ENCODE results near the gene KRTAP19-8. TPM values are rescaled to one million over a fixed set of nuclear protein-coding genes. Genes with fewer than 3 reads are reported as not detected.

Gene KRTAP19-8
- total RNA-seq, 1 donor from 2014 or later, result not detected

DNA sequence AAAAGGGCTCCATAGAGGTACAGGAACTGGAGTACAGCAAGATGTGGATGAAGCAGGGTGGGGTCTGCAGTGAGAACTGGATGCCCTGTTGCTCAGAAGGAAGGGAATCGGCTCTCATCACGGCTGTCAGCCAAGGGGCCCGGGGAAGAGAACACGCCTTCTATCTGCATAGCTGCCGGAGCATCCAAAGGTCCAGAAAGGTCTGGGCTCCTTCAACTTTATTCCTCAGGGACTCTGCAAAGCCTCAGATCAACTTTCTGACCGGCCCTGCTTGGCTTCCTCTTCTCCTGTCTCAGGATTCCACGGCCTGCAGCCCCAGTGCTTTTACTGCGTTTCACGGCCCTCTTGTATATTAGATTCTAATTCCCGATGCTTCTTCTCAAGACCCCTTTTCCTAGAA is 34.8 kb downstream of the KRTAP19-8 start:
- Mint-ChIP-seq H3K27me3 (ENCODE audit: low read depth, unreplicated experiment) (peaks cover 4% of the 10 kb centered on the region), H3K4me3 (ENCODE audit: unreplicated experiment) (no peak overlapping the region), H3K9me3 (ENCODE audit: unreplicated experiment) (peaks cover 5% of the 10 kb centered on the region), H3K4me1 (ENCODE audit: low read depth, unreplicated experiment) (no peaks in the 10 kb centered on the region), H3K27ac (ENCODE audit: unreplicated experiment) (no peak overlapping the region), H3K36me3 (ENCODE audit: low read depth, unreplicated experiment) (no peaks in the 10 kb centered on the region)
- Histone ChIP-seq H3K27ac (ENCODE audit: low read depth, low read length) (no peak overlapping the region), H3K4me3 (ENCODE audit: insufficient read depth, low read depth, low read length) (no peak overlapping the region), H3K4me2 (ENCODE audit: low read length) (no peak overlapping the region), H2AFZ (ENCODE audit: low read depth, low read length) (no peak overlapping the region), H3K79me2 (ENCODE audit: insufficient read depth, low read length) (no peaks in the 10 kb centered on the region), H3K4me1 (ENCODE audit: insufficient read depth, low read length) (no peaks in the 10 kb centered on the region), H3K9me3 (ENCODE audit: insufficient read depth, low read depth, low read length) (peaks cover 5% of the 10 kb centered on the region), H4K20me1 (ENCODE audit: insufficient read depth, low read length) (no peaks in the 10 kb centered on the region), H3K36me3 (ENCODE audit: insufficient read depth, low read length) (no peaks in the 10 kb centered on the region), H3K27me3 (ENCODE audit: insufficient read depth, low read length) (no peaks in the 10 kb centered on the region), H3K9ac (ENCODE audit: low read length) (no peak overlapping the region)
- TF ChIP-seq EZH2 (IDR thresholded peaks at IDR 0.05; ENCODE audit: insufficient read depth, low read length), result no peak
- TF ChIP-seq, protein P1, sequence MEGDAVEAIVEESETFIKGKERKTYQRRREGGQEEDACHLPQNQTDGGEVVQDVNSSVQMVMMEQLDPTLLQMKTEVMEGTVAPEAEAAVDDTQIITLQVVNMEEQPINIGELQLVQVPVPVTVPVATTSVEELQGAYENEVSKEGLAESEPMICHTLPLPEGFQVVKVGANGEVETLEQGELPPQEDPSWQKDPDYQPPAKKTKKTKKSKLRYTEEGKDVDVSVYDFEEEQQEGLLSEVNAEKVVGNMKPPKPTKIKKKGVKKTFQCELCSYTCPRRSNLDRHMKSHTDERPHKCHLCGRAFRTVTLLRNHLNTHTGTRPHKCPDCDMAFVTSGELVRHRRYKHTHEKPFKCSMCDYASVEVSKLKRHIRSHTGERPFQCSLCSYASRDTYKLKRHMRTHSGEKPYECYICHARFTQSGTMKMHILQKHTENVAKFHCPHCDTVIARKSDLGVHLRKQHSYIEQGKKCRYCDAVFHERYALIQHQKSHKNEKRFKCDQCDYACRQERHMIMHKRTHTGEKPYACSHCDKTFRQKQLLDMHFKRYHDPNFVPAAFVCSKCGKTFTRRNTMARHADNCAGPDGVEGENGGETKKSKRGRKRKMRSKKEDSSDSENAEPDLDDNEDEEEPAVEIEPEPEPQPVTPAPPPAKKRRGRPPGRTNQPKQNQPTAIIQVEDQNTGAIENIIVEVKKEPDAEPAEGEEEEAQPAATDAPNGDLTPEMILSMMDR (IDR thresholded peaks at IDR 0.05; ENCODE audit: insufficient read depth, low read depth, low read length), result no peak
- FAIRE-seq (no peak), DNase-seq (ENCODE audit: low read depth) (no peak)

DNA sequence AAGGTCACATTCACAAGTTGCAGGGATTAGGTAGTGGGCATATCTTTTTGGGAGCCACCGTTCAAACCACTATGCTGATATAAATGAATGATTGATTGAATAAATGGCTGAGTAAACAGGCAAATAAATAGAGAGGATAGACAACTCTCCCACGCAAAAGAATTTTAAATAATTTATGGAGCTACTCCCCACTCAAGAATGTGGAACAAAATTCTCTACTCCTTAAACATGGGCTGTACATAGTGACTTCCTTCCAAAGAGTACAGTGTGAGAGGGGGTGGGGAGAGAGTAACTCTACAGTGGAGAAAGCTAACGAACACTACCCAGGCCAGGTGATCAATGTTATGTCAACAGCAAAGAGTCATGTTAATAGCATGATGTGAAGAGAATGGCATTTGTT is 40.7 kb downstream of the KRTAP19-8 start:
- Histone ChIP-seq H3K36me3 (ENCODE audit: insufficient read depth, low read length) (no peaks in the 10 kb centered on the region), H3K4me1 (ENCODE audit: insufficient read depth, low read length) (no peaks in the 10 kb centered on the region), H3K27me3 (ENCODE audit: insufficient read depth, low read length) (no peaks in the 10 kb centered on the region), H3K9me3 (ENCODE audit: insufficient read depth, low read depth, low read length) (peaks cover 2% of the 10 kb centered on the region), H3K79me2 (ENCODE audit: insufficient read depth, low read length) (no peaks in the 10 kb centered on the region), H4K20me1 (ENCODE audit: insufficient read depth, low read length) (no peaks in the 10 kb centered on the region), H2AFZ (ENCODE audit: low read depth, low read length) (no peak overlapping the region), H3K27ac (ENCODE audit: low read depth, low read length) (no peak overlapping the region), H3K9ac (ENCODE audit: low read length) (no peak overlapping the region), H3K4me3 (ENCODE audit: insufficient read depth, low read depth, low read length) (no peak overlapping the region), H3K4me2 (ENCODE audit: low read length) (no peak overlapping the region)
- FAIRE-seq (no peak), DNase-seq (ENCODE audit: low read depth) (no peak)
- no peak overlapping the region for H3K4me3 Mint-ChIP-seq (ENCODE audit: unreplicated experiment)
- H3K27ac Mint-ChIP-seq (ENCODE audit: unreplicated experiment), result no peak overlapping the region
- no peaks in the 10 kb centered on the region for H3K27me3 Mint-ChIP-seq (ENCODE audit: low read depth, unreplicated experiment)
- TF ChIP-seq, protein P1 (IDR thresholded peaks at IDR 0.05; ENCODE audit: insufficient read depth, low read depth, low read length), result no peak
- TF ChIP-seq EZH2 (IDR thresholded peaks at IDR 0.05; ENCODE audit: insufficient read depth, low read length), result no peak
- H3K36me3 Mint-ChIP-seq (ENCODE audit: low read depth, unreplicated experiment), result no peaks in the 10 kb centered on the region
- H3K4me1 Mint-ChIP-seq (ENCODE audit: low read depth, unreplicated experiment), result no peaks in the 10 kb centered on the region
- peaks cover 3% of the 10 kb centered on the region for H3K9me3 Mint-ChIP-seq (ENCODE audit: unreplicated experiment)

DNA sequence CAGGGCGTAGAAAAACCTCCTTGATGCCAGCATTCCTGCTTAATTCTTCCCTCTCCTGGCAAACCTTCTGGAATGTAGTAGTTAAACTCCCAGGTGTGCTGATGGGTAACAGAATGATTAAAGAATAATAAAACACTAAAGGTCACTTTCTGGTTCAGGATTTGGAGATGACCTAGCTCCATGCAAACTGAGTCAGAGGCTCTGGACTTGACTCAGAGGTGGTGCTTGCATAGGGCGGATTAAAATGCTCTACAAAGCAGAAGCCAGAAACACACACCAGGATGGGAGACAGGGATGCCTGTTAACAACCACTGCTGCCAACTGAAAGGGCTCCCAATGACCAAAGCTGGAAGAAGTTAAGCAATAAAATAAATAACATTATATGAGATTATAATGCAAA is 41.5 kb downstream of the KRTAP19-8 start:
- no peak overlapping the region for H3K4me3 Mint-ChIP-seq (ENCODE audit: unreplicated experiment)
- Histone ChIP-seq H3K4me3 (ENCODE audit: insufficient read depth, low read depth, low read length) (no peak overlapping the region), H3K36me3 (ENCODE audit: insufficient read depth, low read length) (no peaks in the 10 kb centered on the region), H3K79me2 (ENCODE audit: insufficient read depth, low read length) (no peaks in the 10 kb centered on the region), H2AFZ (ENCODE audit: low read depth, low read length) (no peak overlapping the region), H3K9ac (ENCODE audit: low read length) (no peak overlapping the region), H3K4me2 (ENCODE audit: low read length) (no peak overlapping the region), H3K27me3 (ENCODE audit: insufficient read depth, low read length) (no peaks in the 10 kb centered on the region), H3K4me1 (ENCODE audit: insufficient read depth, low read length) (no peaks in the 10 kb centered on the region), H4K20me1 (ENCODE audit: insufficient read depth, low read length) (no peaks in the 10 kb centered on the region), H3K9me3 (ENCODE audit: insufficient read depth, low read depth, low read length) (peaks cover 2% of the 10 kb centered on the region), H3K27ac (ENCODE audit: low read depth, low read length) (no peak overlapping the region)
- no peaks in the 10 kb centered on the region for H3K4me1 Mint-ChIP-seq (ENCODE audit: low read depth, unreplicated experiment)
- TF ChIP-seq EZH2 (IDR thresholded peaks at IDR 0.05; ENCODE audit: insufficient read depth, low read length), result no peak
- TF ChIP-seq, protein P1 (IDR thresholded peaks at IDR 0.05; ENCODE audit: insufficient read depth, low read depth, low read length), result no peak
- DNase-seq (ENCODE audit: low read depth) (no peak), FAIRE-seq (no peak)
- H3K27ac Mint-ChIP-seq (ENCODE audit: unreplicated experiment), result no peak overlapping the region
- H3K36me3 Mint-ChIP-seq (ENCODE audit: low read depth, unreplicated experiment), result no peaks in the 10 kb centered on the region
- no peaks in the 10 kb centered on the region for H3K27me3 Mint-ChIP-seq (ENCODE audit: low read depth, unreplicated experiment)
- H3K9me3 Mint-ChIP-seq (ENCODE audit: unreplicated experiment), result peaks cover 3% of the 10 kb centered on the region
